Measurements from ENCODE around the gene FMN1.

DNA sequence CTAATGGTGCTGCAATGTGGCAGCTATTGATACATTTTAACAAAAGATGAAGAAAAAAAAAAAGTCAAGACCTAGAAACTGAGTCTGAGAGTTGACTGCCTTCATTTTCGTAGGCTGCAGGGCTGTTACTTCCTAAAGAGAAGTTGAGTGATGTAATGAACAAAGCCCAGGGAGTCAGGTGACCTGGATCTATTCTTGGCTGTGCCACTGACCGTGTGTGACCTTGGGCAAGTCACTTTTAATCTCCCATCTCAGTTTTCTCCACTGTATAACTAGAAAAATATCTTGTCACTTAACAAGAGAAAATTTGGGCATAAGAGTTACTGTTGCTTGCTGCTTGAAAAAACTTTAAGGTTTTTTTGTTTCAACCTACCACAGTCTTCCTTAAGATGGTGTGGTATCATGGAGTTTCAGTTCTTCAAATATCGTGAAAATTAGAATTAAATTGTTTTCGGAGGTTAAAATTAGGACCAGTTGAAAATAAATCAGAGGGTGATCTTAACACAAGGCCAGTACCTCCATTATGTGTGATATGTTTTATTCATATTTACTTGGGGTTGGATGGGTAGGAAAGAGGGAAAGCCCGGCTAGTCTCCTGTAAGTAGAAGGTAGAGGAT lies 5.8 kb downstream of the FMN1 start:
- TF ChIP-seq RAD21 (conservative IDR thresholded peaks at IDR 0.05 in 1 of 2, IDR thresholded peaks at IDR 0.05 in 1 of 2) (no peak), CBX2 (IDR thresholded peaks at IDR 0.05; ENCODE audit: borderline replicate concordance, low read depth) (no peak), POLR2A (IDR thresholded peaks at IDR 0.05; ENCODE audit: low read length) (no peak), SMC3 (IDR thresholded peaks at IDR 0.05) (no peak)

Measured in A549 (cell line).